Ovary (tissue), 3 donors: ENCODE results near the gene IFNB1.

Source experiments
- POLR2A ChIP-seq: fragments of 450-650 bp; IDR thresholded peaks from one replicate; pipeline ENCODE4 v1.6.1; 2017; ENCODE audit warnings: antibody characterized with exemption, mild to moderate bottlenecking, moderate library complexity
- TF ChIP-seq, protein P1 (sequence below), 3 donors: fragments of 450-650 bp in 2 of 3; fragments of 200-600 bp in 1 of 3; IDR thresholded peaks; one replicate each; pipeline versions ENCODE4 v1.5.1 to v1.8.0; 2016 to 2022; ENCODE audit warnings: antibody characterized with exemption in 3 of 3, mild to moderate bottlenecking in 1 of 3
- donor health status: DM: no; HTN: no; CAD: no.

DNA sequence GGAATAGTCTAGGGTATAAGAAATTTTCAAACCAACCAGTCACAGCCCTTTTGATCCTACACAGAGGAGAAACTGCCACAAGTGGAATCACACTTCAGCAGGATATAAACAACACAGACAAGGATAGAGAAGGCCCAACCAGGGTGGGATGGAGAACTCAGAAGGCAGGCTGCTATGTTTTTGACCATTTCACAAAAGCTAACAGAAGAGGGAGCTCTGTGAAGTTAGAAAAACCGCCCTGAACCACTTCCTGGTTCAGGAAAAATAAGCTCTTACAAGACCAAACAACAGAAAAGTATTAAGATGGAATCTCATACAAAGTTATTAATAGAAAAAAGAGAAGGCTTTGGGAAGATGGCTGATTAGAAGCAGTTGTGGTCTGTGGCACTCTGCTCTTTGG, 960 bp upstream of the IFNB1 start:
- TF ChIP-seq, protein P1, sequence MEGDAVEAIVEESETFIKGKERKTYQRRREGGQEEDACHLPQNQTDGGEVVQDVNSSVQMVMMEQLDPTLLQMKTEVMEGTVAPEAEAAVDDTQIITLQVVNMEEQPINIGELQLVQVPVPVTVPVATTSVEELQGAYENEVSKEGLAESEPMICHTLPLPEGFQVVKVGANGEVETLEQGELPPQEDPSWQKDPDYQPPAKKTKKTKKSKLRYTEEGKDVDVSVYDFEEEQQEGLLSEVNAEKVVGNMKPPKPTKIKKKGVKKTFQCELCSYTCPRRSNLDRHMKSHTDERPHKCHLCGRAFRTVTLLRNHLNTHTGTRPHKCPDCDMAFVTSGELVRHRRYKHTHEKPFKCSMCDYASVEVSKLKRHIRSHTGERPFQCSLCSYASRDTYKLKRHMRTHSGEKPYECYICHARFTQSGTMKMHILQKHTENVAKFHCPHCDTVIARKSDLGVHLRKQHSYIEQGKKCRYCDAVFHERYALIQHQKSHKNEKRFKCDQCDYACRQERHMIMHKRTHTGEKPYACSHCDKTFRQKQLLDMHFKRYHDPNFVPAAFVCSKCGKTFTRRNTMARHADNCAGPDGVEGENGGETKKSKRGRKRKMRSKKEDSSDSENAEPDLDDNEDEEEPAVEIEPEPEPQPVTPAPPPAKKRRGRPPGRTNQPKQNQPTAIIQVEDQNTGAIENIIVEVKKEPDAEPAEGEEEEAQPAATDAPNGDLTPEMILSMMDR (IDR thresholded peaks at IDR 0.05), result no peak
- TF ChIP-seq POLR2A, result no peak
